IMR-90 (cell line): ENCODE data around the gene VLDLR. TPM values are rescaled to one million over a fixed set of nuclear protein-coding genes. Genes with fewer than 3 reads are reported as not detected.

Experiments used
- ATAC-seq: fragments of 200-7000 bp; cut with Tn5 transposase; 2 replicates; pipeline ENCODE4 v1.9.1; 2020; ENCODE audit warnings: low read depth, mild to moderate bottlenecking, moderate library complexity
- BruUV-seq: library from RNA; stranded (reverse); fragments of 400-500 nt; replicated peaks from 2 replicates; lab custom pipeline; 2021; lab: Mats Ljungman, UMichigan
- CTCF ChIA-PET: fragments of 300-600 bp; formaldehyde crosslinking; extraction: SDS; loops from one replicate; lab custom pipeline; 2021; ENCODE audit warnings: antibody characterized with exemption; lab: Yijun Ruan, JAX
- POLR2A ChIA-PET: fragments of 300-600 bp; sonication (Branson Sonifier 250); formaldehyde crosslinking; loops from one replicate; lab custom pipeline; 2022; ENCODE audit warnings: antibody characterized with exemption; ENCODE audit not compliant: unreplicated experiment; lab: Charles Lee
- DNase-seq: peaks from one replicate; pipeline ENCODE4 v3.0.0; 2013
- H2AFZ ChIP-seq: replicated peaks from 2 replicates; pipeline ENCODE3; 2013; ENCODE audit warnings: low read length, mild to moderate bottlenecking; ENCODE audit not compliant: poor library complexity
- H2AK5ac ChIP-seq: 2 replicates; pipeline ENCODE4 v1.6.1; 2013; ENCODE audit warnings: low read depth, low read length, inconsistent platforms
- H2AK9ac ChIP-seq: replicated peaks from 2 replicates; pipeline ENCODE3; 2013; ENCODE audit warnings: mild to moderate bottlenecking, low read depth, low read length, moderate library complexity; ENCODE audit not compliant: poor library complexity
- H2BK120ac ChIP-seq: 2 replicates; pipeline ENCODE4 v1.6.1; 2013; ENCODE audit warnings: low read depth, low read length, inconsistent platforms
- H2BK15ac ChIP-seq: 3 replicates; pipeline ENCODE4 v1.6.1; 2013; ENCODE audit warnings: low read depth, low read length, inconsistent platforms
- H2BK20ac ChIP-seq: 2 replicates; pipeline ENCODE4 v1.6.1; 2013; ENCODE audit warnings: low read depth, mild to moderate bottlenecking, inconsistent platforms, low read length, moderate library complexity
- H2BK5ac ChIP-seq: 2 replicates; pipeline ENCODE4 v1.6.1; 2013; ENCODE audit warnings: mild to moderate bottlenecking, low read depth, low read length, inconsistent platforms; ENCODE audit not compliant: poor library complexity, severe bottlenecking
- H3K14ac ChIP-seq: replicated peaks from 2 replicates; pipeline ENCODE4 v1.6.1; 2013; ENCODE audit warnings: low read depth, low read length, inconsistent platforms
- H3K18ac ChIP-seq: 2 replicates; pipeline ENCODE4 v1.6.1; 2013; ENCODE audit warnings: low read depth, low read length, control low read depth
- H3K23ac ChIP-seq: 2 replicates; pipeline ENCODE4 v1.6.1; 2013; ENCODE audit warnings: low read depth, low read length, inconsistent platforms
- H3K27ac ChIP-seq: 2 replicates; pipeline ENCODE4 v1.5.1; 2013; ENCODE audit warnings: mild to moderate bottlenecking, control low read depth, low read length; ENCODE audit not compliant: insufficient read depth
- H3K27me3 ChIP-seq: 2 replicates; pipeline ENCODE4 v1.6.1; 2013; ENCODE audit warnings: low read length; ENCODE audit not compliant: control insufficient read depth, insufficient read depth
- H3K36me3 ChIP-seq: 2 replicates; pipeline ENCODE4 v1.6.1; 2013; ENCODE audit warnings: low read length, mixed read lengths; ENCODE audit not compliant: control insufficient read depth, insufficient read depth
- H3K4ac ChIP-seq: 2 replicates; pipeline ENCODE4 v1.6.1; 2013; ENCODE audit warnings: low read depth, low read length, inconsistent platforms
- H3K4me1 ChIP-seq: 2 replicates; pipeline ENCODE4 v1.6.1; 2013; ENCODE audit warnings: low read length, mixed read lengths; ENCODE audit not compliant: control insufficient read depth, insufficient read depth
- H3K4me2 ChIP-seq: 2 replicates; pipeline ENCODE4 v1.6.1; 2013; ENCODE audit warnings: low read depth, mild to moderate bottlenecking, control low read depth, low read length, moderate library complexity
- H3K4me3 ChIP-seq: 2 replicates; pipeline ENCODE4 v1.5.1; 2013; ENCODE audit warnings: low read depth, mild to moderate bottlenecking, control low read depth, low read length, moderate library complexity; ENCODE audit not compliant: insufficient read depth
- H3K56ac ChIP-seq: 2 replicates; pipeline ENCODE4 v1.6.1; 2013; ENCODE audit warnings: low read length, inconsistent platforms; ENCODE audit not compliant: insufficient read depth; ENCODE audit errors: extremely low read depth
- H3K79me1 ChIP-seq, 2 experiments: 2 replicates each; pipeline ENCODE4 v1.6.1; 2013; ENCODE audit warnings: low read length in 2 of 2, inconsistent platforms in 1 of 2, low read depth in 1 of 2
- H3K9ac ChIP-seq: 2 replicates; pipeline ENCODE4 v1.6.1; 2013; ENCODE audit warnings: low read depth, low read length, control low read depth
- H3K9me1 ChIP-seq: 2 replicates; pipeline ENCODE4 v1.6.1; 2013; ENCODE audit warnings: low read length, inconsistent platforms; ENCODE audit not compliant: insufficient read depth
- H3K9me3 ChIP-seq: 2 replicates; pipeline ENCODE4 v1.6.1; 2013; ENCODE audit warnings: low read length; ENCODE audit not compliant: control insufficient read depth, insufficient read depth
- H4K20me1 ChIP-seq: 2 replicates; pipeline ENCODE4 v1.6.1; 2013; ENCODE audit warnings: low read length, inconsistent platforms; ENCODE audit not compliant: insufficient read depth
- H4K5ac ChIP-seq: 2 replicates; pipeline ENCODE4 v1.6.1; 2013; ENCODE audit warnings: mild to moderate bottlenecking, low read depth, low read length, control low read depth
- H4K8ac ChIP-seq, 2 experiments: 2 replicates each; pipeline ENCODE4 v1.6.1; 2013; ENCODE audit warnings: low read depth in 2 of 2, low read length in 2 of 2, control low read depth in 1 of 2, inconsistent platforms in 1 of 2
- H4K91ac ChIP-seq: 2 replicates; pipeline ENCODE4 v1.6.1; 2013; ENCODE audit warnings: low read depth, low read length, inconsistent platforms; ENCODE audit not compliant: insufficient read depth
- CEBPB ChIP-seq: IDR thresholded peaks from 2 replicates; pipeline ENCODE4 v1.6.1; 2012; ENCODE audit warnings: low read depth, low read length, improper control_type of control experiment
- WGBS, 2 experiments: methylation state at CpG; one replicate each; pipeline versions ENCODE4 v1.1.5 to v1.1.7; 2013; ENCODE audit warnings: missing lambda C conversion rate in 2 of 2; ENCODE audit not compliant: insufficient read length in 1 of 2; ENCODE audit errors: extremely low coverage in 2 of 2; 5-methylcytosine and 5-hydroxymethylcytosine counted together
- dilution Hi-C: fragments of 300-500 bp; cut with HindIII; formaldehyde crosslinking; loops from one replicate; pipeline ENCODE4 v1.14.3; 2018; ENCODE audit warnings: low sequenced_read_pairs; ENCODE audit not compliant: unreplicated experiment
- in situ Hi-C: fragments of 300-500 bp; cut with MboI; formaldehyde crosslinking; loops from 3 replicates; pipeline ENCODE4 v1.14.3; 2019; ENCODE audit warnings: low sequenced_read_pairs, inconsistent platforms, mixed read lengths
- intact Hi-C: fragments of 100-400 bp; cut with micrococcal nuclease; formaldehyde crosslinking; loops from 2 replicates; pipeline ENCODE4 v1.10.0; 2022
- polyA plus RNA-seq, 3 experiments: library from polyadenylated mRNA; depleted of rRNA; stranded (reverse); fragments of >200 nt; gene quantifications; 2 replicates each; pipeline ENCODE4 v1.2.3, GENCODE V29; 2012; ENCODE audit warnings: low replicate concordance in 1 of 3
- total RNA-seq: library from RNA; depleted of rRNA; stranded (reverse); fragments of >200 nt; gene quantifications from 2 replicates; pipeline ENCODE4 v1.2.3, GENCODE V29; 2012
- TF ChIP-seq, protein P1 (sequence below): fragments of 150-350 bp; IDR thresholded peaks from 2 replicates; pipeline ENCODE4 v1.6.1; 2016; ENCODE audit warnings: low read depth, mild to moderate bottlenecking, low read length, moderate library complexity, borderline replicate concordance

VLDLR gene
- total and polyA plus RNA-seq, 2 of the 4 experiments (the other 2 are of a cell fraction) = 9.0 to 10.2 TPM

DNA sequence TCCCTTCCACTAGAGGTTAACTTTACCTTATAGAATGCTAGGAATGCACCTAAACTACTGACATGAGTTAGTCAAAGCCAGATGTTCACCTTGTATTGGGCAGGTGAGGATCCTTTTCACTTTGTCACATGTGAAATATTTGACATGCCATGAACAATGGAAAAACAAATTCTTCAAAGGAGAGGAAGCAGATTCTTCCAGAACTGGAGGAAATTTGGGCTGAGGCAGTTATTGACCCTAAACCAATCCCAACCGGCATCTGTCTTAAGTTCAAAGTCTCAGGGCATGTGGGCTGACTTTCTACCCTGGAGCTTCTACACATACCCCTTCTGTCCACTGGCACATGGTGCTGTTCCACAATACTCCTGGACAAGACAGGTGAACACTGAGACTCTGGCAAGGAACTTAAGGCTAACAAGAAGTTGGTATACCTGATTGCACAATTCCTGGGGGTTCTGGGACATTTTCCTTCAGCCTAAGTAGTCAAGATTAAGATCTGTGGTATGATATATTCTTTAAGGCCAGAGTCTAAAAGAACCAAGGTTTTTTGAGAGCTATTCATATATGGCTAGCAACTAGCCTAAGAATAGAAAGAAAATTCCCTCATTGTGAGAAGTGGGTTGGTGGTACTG, 2.6 kb downstream of the VLDLR start:
- WGBS, 2 experiments = no CpG with 5 or more reads among the region's 1 CpG
- dilution Hi-C loops = no loop called here
- DNase-seq = no peak

More for the DNA sequence above, 2.6 kb downstream of the VLDLR start:
- H3K14ac ChIP-seq = no peak overlapping the region
- CTCF ChIA-PET = interaction anchor here (0.9 kb wide), 1 partner anchor 104 kb away, joined by 3 read pairs; no protein-coding TSS in a partner anchor
- no peak overlapping the region for H2BK15ac ChIP-seq
- intact Hi-C loops (loop anchor here (5.0 kb wide), 3 partner anchors 147 to 607 kb away; partner anchors contain the start of gene SMARCA2), in situ Hi-C loops (loop anchor here (10.0 kb wide), 1 partner anchor 211 kb away; no protein-coding TSS in a partner anchor)
- H2BK20ac ChIP-seq = no peak overlapping the region
- H3K23ac ChIP-seq = peak overlapping the region; percentile 53; the same call in 1 of the 2 replicates
- POLR2A ChIA-PET = no interaction called here
- no peak overlapping the region for H2AFZ ChIP-seq
- H3K9ac ChIP-seq = no peak overlapping the region
- H3K4me3 ChIP-seq = 0 out of 2 replicates have a peak overlapping the region, but pooled peaks have one; percentile 79
- ATAC-seq = no peak
- no peak overlapping the region for H3K27ac ChIP-seq
- no peaks in the 10 kb centered on the region for H3K9me3 ChIP-seq
- H2BK5ac ChIP-seq = no peak overlapping the region
- H3K56ac ChIP-seq = no peak overlapping the region
- TSS peak; percentile 28 for BruUV-seq
- H3K9me1 ChIP-seq = 0 out of 2 replicates have a peak, but pooled peaks cover 3% of the 10 kb centered on the region
- no peak overlapping the region for H4K91ac ChIP-seq
- TF ChIP-seq, protein P1, sequence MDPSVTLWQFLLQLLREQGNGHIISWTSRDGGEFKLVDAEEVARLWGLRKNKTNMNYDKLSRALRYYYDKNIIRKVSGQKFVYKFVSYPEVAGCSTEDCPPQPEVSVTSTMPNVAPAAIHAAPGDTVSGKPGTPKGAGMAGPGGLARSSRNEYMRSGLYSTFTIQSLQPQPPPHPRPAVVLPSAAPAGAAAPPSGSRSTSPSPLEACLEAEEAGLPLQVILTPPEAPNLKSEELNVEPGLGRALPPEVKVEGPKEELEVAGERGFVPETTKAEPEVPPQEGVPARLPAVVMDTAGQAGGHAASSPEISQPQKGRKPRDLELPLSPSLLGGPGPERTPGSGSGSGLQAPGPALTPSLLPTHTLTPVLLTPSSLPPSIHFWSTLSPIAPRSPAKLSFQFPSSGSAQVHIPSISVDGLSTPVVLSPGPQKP = no peak
- peak; percentile 62 for TF ChIP-seq CEBPB
- no peak overlapping the region for H2BK120ac ChIP-seq
- H3K4ac ChIP-seq = no peak overlapping the region
- peaks cover 2% of the 10 kb centered on the region; the same call in 1 of the 2 replicates for H3K4me1 ChIP-seq
- H4K8ac ChIP-seq = no peak overlapping the region
- H3K27me3 ChIP-seq = no peaks in the 10 kb centered on the region
- no peak overlapping the region for H2AK5ac ChIP-seq
- H3K36me3 ChIP-seq = no peaks in the 10 kb centered on the region
- H3K79me1 ChIP-seq = peaks cover 30 to 41% of the 10 kb centered on the region in 2 experiments
- H2AK9ac ChIP-seq = no peak overlapping the region
- no peak overlapping the region for H3K18ac ChIP-seq
- no peak overlapping the region for H4K5ac ChIP-seq
- H4K20me1 ChIP-seq = peaks cover 39% of the 10 kb centered on the region
- H3K4me2 ChIP-seq = peak overlapping the region; percentile 43
